NCI-H510A (cell line): ENCODE results near the gene LIPC.

Experiments
- DNase-seq: peaks from one replicate; lab custom pipeline; 2025; lab: John Stamatoyannopoulos, UW

The LIPC gene

DNA sequence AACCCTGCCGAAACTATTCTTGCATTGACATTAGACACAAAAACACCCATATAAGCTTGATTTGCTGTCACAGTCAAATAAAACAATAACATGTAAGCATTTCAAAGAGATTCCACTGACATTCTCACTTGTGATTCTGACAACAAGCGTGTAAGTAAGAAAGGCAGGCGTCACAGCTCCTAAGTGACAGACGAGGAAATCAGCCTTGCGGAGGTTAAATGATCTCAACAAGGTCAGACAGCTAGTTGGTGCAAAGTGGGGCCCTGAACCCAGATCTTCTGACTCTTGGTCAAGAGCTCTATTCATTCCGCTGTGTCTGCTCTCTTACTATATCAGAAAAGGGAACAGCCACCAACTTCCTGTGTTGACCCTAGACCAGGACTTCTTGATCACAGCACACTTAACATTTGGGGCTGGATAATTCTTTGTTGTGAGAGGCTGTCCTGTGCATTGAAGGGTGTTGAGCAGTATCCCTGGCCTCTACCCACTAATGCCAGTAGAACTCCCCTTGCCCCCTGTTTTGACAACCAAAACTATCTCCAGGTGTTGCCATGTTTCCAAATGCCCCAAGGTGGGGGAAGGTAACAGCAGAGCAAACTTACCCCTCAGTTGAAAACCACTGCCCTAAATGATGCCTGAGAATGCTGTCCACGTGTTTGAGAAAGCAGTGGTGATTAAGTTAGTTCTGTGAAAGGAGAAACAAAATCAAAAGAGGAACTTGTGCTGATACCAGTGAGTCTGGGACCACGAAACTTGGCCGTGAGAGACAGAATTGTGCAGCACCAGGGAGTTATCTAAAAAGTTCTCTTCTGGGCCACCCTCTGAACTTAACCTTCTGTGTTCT is 86.1 kb downstream of the LIPC start:
- no peak for DNase-seq

DNA sequence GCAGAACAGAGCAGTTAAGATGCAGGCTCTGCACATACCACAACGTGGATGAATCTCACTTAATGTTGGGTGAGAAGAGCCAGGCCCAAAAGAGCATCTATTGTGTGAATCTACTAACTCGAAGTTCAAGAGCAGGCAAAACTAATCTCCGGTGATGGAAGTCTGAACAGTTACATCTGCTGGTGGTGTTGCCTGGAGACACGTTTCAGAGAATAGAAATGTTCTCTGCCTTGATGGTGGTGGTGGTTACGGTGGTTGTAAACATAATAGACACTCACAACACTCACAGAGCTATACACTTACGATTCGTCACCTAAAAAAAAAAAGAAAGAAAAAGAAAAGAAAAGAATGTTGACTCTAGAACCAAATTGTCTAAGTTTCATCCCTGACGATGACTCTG is 86.8 kb downstream of the LIPC start:
- no peak for DNase-seq

- DNase-seq = no peak
Observed at GRCh38 chr15:58519516-58519915, 87.7 kb downstream of the LIPC start.

DNA sequence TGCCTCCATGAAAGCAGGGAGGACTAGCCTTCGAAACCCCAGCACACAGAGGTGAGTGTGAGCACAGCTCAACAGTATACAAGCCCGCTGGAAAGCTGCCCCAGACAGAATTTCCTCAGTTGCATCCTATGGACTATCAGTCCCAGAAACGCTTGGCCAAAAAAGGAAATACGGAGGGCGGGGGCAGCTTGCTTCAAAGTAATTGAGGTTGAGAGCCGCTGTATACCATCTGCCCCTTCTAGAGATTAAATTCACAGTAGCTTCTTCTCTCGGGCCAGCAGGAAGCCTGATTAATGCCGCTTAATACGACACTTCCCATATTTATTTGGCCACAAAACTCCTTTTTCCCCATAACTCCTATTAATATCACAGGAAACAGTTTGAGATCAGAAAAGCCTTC is 88.7 kb downstream of the LIPC start:
- no peak for DNase-seq

- DNase-seq = no peak
Observed at GRCh38 chr15:58520936-58521292, 89.1 kb downstream of the LIPC start.

- no peak for DNase-seq
Observed at GRCh38 chr15:58521293-58521991, 89.7 kb downstream of the LIPC start.

- no peak for DNase-seq
Observed at GRCh38 chr15:58522391-58522790, 90.6 kb downstream of the LIPC start.

GRCh38 chr15:58522865-58523264 is 91.1 kb downstream of the LIPC start:
- DNase-seq = no peak

- DNase-seq = no peak
Observed at GRCh38 chr15:58523634-58524033, 91.8 kb downstream of the LIPC start.

DNA sequence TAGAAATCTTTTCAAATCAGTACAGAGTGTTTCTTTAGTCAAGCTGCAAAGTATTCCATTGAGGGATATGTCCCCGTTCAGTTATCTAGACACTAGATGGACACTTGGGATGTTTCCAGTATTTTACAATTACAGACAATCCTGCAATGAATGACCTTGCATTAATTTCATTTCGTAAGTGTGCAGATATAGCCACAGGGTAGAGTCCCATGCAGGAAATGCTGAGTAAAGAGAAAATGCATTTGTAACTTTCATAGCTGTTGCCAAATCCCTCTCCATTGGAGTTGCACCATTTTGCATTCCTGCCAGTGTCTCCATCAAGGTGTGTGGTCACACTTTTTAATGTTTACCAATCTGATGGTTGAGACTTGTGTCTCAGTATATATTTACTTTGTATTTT is 92.5 kb downstream of the LIPC start:
- no peak for DNase-seq

GRCh38 chr15:58525991-58526421 is 94.2 kb downstream of the LIPC start:
- DNase-seq = no peak

GRCh38 chr15:58526647-58527192 is 94.9 kb downstream of the LIPC start:
- DNase-seq = no peak

DNA sequence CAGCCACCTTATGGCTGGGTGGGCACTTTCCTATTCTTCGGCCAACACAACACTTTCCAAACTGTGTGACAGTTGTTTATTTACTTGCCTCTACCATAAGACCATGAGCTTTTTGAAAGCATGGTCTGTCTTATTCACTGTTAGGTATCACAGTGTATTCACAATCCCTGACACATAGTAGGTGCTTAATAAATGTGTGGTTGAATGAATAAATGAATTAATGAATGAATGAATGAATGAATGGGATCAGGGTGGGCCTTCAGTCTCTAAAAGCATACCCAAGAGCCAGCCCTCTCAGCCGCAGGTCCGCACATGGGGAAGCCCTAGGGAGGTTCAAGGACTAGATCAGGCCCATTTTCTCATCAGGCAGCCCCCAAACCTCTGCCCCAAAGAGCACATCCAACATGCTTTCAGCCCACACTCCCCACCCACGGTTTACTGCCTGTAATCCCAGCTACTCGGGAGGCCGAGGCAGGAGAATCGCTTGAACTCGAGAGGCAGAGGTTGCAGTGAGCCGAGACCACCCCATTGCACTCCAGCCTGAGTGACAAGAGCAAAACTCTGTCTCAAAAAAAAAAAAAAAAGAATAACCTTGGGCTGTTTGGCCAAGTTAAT is 95.9 kb downstream of the LIPC start:
- no peak for DNase-seq

DNA sequence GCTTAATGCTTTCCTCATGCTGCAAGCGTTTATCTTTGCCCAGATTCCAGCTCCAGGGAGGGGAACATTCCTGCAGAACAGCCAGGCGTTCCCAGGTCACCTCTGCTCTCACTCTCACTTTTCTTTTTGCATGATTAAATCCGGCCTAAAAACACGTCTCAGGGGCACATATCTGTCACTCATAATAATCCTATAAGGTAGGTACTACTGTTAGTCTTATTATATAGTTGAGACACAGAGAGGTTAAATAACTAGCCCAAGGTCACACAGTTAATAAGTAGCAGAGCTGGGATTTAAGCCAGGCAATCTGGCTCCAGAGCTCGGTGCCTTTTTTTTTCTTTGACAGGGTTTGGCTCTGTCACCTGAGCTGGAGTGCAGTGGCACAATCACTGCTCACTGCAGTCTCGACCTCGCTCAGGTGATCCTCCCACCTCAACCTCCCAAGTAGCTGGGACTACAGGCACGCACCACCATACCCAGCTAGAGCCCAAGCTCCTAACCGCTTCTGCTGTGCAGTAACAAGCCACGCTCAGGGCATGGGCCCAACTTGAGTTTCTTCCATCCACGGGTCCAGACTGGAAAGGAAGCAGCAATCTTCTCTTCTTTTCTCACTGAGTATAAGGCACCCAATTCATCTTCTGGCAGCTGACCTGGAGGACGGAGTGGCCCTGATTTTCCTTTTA is 96.5 kb downstream of the LIPC start:
- DNase-seq = no peak

- no peak for DNase-seq
Observed at GRCh38 chr15:58529041-58529440, 97.2 kb downstream of the LIPC start.

DNA sequence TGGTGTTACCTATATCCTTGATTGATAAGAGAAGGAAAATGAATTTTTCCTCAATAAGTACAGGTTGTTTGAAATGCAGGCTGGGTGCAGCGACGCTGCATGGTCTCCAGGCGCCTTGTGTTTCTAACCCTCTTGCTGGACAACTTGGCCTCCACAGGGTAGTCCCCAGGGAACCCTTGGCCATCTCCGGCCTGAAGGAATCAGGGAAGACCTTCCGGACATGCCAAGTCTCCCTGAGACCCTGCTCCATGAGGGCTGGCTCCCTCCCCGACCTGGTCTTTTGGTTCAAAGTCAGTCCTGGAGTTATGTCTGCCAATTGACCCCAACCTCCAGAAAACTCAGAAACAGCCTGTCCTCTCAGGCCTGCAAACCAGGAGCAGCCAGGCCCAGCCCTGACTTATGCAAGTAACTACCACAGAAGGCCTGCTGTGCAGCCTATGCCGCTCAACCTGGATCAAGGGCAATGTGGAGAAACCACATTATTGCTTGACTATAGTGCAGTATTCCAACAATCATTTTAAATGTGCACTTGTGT is 98.3 kb downstream of the LIPC start:
- no peak for DNase-seq

- no peak for DNase-seq
Observed at GRCh38 chr15:58532126-58532525, 100.3 kb downstream of the LIPC start.

GRCh38 chr15:58534556-58534955 is 102.8 kb downstream of the LIPC start:
- no peak for DNase-seq

- no peak for DNase-seq
Observed at GRCh38 chr15:58535337-58535736, 103.5 kb downstream of the LIPC start.

DNA sequence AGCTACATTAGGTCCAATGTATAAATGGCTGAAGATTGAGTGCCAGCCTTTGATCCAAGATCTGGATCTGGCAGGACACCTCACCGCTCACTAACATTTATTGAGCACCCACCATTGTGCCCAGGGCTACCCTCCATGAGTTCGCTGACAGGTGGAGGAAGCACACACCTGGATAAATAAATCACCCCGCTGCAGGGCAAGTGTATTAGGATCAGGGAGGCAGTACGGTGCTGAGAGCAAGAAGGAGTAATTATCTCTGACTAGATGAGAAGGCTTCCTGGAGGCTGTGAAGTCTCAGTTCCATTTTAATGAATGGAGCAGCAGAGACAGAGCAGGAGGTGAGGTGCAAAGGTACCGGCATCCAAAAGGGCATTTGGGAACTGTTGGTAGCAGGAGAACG is 104.1 kb downstream of the LIPC start:
- DNase-seq = no peak

DNA sequence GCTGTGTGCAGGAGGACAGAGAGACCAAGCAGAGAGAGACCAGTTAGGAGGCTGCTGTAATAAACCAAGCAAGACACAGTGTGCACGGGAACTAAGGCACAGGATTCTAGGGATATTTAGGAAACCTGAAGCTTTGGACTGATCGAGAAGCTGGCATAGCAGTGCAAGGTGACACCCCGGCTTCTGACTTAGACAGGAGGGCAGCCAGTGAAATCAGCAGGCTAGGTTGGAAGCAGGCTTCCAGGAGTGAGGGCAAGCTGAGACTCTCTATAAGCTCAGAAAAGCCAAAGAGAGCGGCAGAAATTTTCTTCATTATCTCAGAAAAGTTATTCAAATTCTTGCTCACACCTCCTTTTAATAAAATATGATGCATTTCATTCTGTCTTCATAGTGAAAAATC is 104.6 kb downstream of the LIPC start:
- DNase-seq = no peak

DNA sequence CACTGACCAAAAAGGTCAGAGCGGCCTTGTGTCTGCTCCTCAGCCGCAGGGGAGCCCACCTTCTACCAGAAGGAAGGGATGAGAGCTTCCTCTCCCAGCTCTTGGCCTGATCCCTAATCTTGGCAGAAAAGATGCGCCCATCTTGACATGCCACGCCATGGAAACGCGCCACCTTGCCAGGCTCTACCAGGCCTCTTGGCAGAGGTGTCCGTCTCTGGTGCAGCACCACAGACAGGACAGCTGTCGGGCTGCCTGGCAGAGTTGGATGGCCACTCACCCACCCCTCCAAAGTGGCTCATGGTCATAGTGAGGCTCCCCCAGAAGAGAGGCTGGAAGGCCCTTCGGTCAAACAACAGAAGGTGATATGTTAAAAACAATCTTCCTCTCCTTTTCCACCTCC is 105.2 kb downstream of the LIPC start:
- DNase-seq = no peak
